GM13977 (cell line): Measurements from ENCODE around the gene UBE3B.

ENCODE experiments used
- DNase-seq: peaks from one replicate; pipeline ENCODE4 v3.0.0; 2012; ENCODE audit warnings: low spot score
- CTCF ChIP-seq: IDR thresholded peaks from 2 replicates; pipeline ENCODE4 v1.5.1; 2012; ENCODE audit warnings: mild to moderate bottlenecking, control low read depth; ENCODE audit not compliant: insufficient read depth; ENCODE audit errors: extremely low read depth, missing control alignments
- in situ Hi-C: fragments of 300-500 bp; cut with MboI; formaldehyde crosslinking; loops from one replicate; pipeline ENCODE4 v1.12.0; 2022; ENCODE audit warnings: low sequenced_read_pairs, low pct_unique_long_range_greater_than_20kb, mixed read lengths, inconsistent platforms; ENCODE audit not compliant: unreplicated experiment

UBE3B gene

GRCh38 chr12:109512608-109513007, 35.2 kb downstream of the UBE3B start:
- in situ Hi-C loops = loop anchor here (10.0 kb wide), 1 partner anchor 262 kb away; no protein-coding TSS in a partner anchor
- no peak for DNase-seq
- no peak for TF ChIP-seq CTCF

- in situ Hi-C loops = loop anchor here (10.0 kb wide), 1 partner anchor 262 kb away; no protein-coding TSS in a partner anchor
- no peak for DNase-seq
- no peak for TF ChIP-seq CTCF
These were observed 35.6 kb downstream of the UBE3B start for GRCh38 chr12:109513051-109513450.

- no peak for DNase-seq
- no peak for TF ChIP-seq CTCF
- in situ Hi-C loops = loop anchor here (10.0 kb wide), 1 partner anchor 261 kb away; no protein-coding TSS in a partner anchor
These were observed 36.5 kb downstream of the UBE3B start for GRCh38 chr12:109513977-109514376.

DNA sequence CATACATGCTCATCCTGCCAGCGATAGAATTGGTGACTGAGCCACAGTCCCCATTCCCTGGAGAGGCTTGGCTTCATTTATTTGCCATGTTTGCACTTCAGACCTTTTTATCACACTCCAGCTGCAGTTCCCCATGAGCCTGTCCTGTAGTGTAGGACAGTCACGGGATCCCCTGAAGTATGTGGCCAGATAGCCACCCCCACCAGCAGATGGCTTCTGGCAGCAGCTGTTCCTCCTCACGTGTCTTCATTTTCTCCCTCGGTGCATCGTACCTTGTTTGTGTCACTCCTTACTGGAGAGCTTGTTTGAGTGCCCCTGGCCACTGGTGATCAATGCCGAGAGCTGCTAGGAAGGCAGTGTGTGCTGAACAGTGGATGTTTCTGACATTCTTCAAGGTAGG, 40.2 kb downstream of the UBE3B start:
- in situ Hi-C loops = loop anchor here (10.0 kb wide), 1 partner anchor 257 kb away; no protein-coding TSS in a partner anchor
- no peak for DNase-seq
- TF ChIP-seq CTCF = no peak

DNA sequence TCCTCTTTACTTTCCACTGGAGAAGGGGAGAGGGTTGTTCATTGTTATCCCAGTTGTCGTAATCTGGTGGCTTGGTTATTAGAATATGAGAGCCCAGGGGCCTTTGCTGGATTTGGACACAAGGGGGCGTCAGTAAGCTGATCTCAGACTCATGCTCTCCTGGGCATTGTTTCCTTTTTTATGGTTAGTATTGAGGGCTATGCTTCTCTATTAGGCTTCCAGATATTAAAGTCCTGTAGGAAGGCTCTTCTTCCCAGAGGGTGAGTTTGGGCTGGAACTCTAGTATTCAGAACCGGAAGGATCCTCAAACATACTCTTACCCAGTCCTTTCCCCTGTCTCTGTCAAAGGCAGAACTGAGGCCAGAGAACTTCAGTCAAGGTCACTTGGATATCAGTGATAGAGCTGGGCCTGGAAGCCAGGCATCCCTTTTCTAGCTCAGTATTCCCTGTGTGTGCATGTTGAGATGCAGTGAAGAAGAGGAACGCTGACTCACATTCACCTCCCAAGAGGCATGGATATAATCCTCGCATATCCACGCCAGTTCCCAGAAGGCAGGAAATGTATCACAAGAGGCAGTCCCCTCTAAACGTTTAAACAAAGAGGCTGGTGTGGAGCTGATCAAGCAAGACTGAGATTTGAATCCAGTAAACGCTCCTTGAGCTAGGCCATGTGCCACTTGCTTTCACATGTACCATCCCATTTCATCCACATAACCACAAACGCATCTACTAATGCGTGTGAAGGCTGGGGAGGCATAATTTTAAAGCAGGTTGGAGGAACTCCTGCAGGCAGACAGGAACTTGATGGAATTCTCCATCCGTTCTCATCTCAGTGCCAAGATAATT, 41.6 kb downstream of the UBE3B start:
- in situ Hi-C loops = loop anchor here (10.0 kb wide), 1 partner anchor 256 kb away; no protein-coding TSS in a partner anchor
- TF ChIP-seq CTCF = peak; percentile 64
- peak; percentile 72 for DNase-seq

DNA sequence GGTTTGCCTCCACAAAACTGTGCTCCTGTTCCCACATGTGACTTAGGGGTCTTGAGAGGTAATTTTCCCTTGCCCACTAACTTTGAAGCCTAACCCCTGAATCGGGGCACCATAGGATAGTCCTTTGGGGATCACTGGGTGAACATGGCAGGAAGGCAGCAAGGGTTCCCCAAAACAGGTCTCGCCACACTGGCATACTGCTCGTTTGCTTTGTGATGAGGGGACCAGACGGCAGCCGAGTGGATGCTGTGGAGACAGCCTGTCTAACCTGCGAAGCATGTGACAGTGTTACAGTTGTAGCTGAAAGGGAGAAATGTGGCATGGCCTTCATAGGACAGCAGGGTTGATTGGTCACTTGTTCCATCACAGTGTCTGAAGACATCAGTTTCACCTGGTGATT, 42.4 kb downstream of the UBE3B start:
- in situ Hi-C loops = loop anchor here (10.0 kb wide), 1 partner anchor 255 kb away; no protein-coding TSS in a partner anchor
- DNase-seq = no peak
- TF ChIP-seq CTCF = no peak
